Measurements from ENCODE around the gene RAG2. TPM values are rescaled to one million over a fixed set of nuclear protein-coding genes. Genes with fewer than 3 reads are reported as not detected.

RAG2 gene
- not detected in 5 replicates for total RNA-seq (2022; extraction: Qiagen RNA extraction; ENCODE audit: low read depth)

DNA sequence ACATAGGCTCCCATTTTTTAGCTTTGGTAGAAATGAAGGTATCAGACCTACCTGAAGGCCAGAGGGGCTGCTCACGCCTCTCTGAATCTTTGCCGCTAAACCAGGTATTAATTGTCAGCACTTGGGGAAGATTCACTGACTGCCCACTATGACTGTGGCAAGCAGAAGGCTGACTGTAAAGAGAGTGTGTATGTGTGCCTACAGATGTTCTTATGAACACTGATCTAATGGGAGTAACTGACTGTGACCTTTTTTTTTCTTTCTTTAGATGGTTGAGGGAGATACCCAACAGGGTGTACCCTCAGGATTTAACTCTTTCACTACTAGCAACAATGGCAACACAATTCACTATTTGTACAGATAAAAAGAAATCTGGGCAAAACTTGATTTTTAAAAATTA, at the start of gene RAG2:
Gene RAG2, minus strand, starts transcription at position 186 of the 400 bp plus-strand sequence. CDS start 4,068 bp downstream, outside the sequence.

DNA sequence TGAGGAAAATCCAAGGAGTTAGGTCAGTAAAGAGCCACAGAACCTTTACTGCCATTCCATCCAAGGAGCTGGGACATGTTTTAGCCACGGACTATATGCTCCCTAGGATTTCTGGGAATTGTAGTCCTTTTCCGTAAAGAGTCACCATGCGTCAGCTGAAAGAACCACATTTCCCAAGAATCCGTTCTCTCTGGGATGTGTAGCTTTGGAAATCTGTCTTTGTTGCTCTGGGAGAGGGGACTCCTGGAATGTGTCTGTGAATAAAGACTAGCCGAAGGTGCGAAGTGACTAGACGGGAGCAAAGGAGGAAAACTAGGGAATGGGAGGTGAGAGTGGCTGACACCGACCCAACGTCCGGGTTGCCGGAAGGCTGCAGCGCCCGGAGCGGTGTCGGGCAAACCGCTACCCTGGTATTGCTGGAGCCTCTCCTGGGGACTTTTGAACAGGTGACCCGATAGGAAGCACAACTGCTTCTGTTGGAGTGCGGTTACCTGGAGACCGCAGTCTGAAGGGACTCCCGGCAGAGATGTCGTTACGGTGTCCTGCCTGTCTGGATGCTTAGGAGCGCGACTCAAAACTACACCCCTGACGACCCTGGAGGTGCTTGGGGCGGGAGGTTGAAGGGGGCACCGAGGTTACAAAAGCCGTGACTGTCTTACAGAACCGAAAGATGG, 3.6 kb downstream of the RAG2 start, which contains the start of gene IFTAP:
Gene IFTAP, plus strand, starts transcription at position 187 of the 674 bp plus-strand sequence. CDS start 15,602 bp downstream, outside the sequence.

GRCh38 chr11:36567694-36568093, 30.3 kb downstream of the RAG2 start, which contains the start of gene RAG1:
Gene RAG1 (plus strand): TSS chr11:36568007. CDS start chr11:36573305, 5,298 bp downstream.

Other genes starting within 250 kb of the RAG2 start
- 7.0 to 8.0 TPM (median 7.6 TPM) in 5 replicates for gene TRAF6, start 88.0 kb downstream of the RAG2 start, total RNA-seq (2022; extraction: Qiagen RNA extraction; ENCODE audit: low read depth)
- 0.21 to 0.30 TPM (median 0.26 TPM) in 5 replicates for gene RAG1, start 30.2 kb downstream of the RAG2 start, total RNA-seq (2022; extraction: Qiagen RNA extraction; ENCODE audit: low read depth)
- 14.2 to 20.8 TPM (median 15.9 TPM) in 5 replicates for gene IFTAP, start 3.7 kb downstream of the RAG2 start, total RNA-seq (2022; extraction: Qiagen RNA extraction; ENCODE audit: low read depth)

Measured in A549 treated with RU486 at 1 μM for 4 hours (cell line).